Mesothelial cell of epicardium (in vitro differentiated cells): ENCODE results near the gene SAP30L. TPM values are rescaled to one million over a fixed set of nuclear protein-coding genes. Genes with fewer than 3 reads are reported as not detected.

Experiments
- DNase-seq, 2 experiments: peaks; one replicate each; pipeline ENCODE4 v3.0.0; 2021; ENCODE audit warnings: low spot score in 2 of 2; ENCODE audit not compliant: unreplicated experiment in 2 of 2
- H3K27ac Mint-ChIP-seq: 2 replicates; pipeline ENCODE4 v1.8.0; 2021; ENCODE audit warnings: mixed read lengths
- H3K27me3 Mint-ChIP-seq: 2 replicates; pipeline ENCODE4 v1.8.0; 2021; ENCODE audit warnings: low read depth, mixed read lengths
- H3K36me3 Mint-ChIP-seq: 2 replicates; pipeline ENCODE4 v1.8.0; 2021; ENCODE audit warnings: mixed read lengths
- H3K4me1 Mint-ChIP-seq: 2 replicates; pipeline ENCODE4 v1.8.0; 2021; ENCODE audit warnings: mixed read lengths
- H3K4me3 Mint-ChIP-seq: 2 replicates; pipeline ENCODE4 v1.8.0; 2021; ENCODE audit warnings: mild to moderate bottlenecking, moderate library complexity, mixed read lengths
- H3K9me3 Mint-ChIP-seq: 2 replicates; pipeline ENCODE4 v1.8.0; 2021; ENCODE audit warnings: mixed read lengths
- total RNA-seq: library from RNA; stranded (reverse); gene quantifications from 3 replicates; pipeline ENCODE4 v1.2.1, GENCODE V29; 2021
- TF ChIP-seq, protein P1 (sequence below): fragments of 200-600 bp; sonication (generic); IDR thresholded peaks from one replicate; pipeline ENCODE4 v1.5.0; 2021; ENCODE audit warnings: antibody characterized with exemption; ENCODE audit not compliant: unreplicated experiment

The SAP30L gene, protein sequence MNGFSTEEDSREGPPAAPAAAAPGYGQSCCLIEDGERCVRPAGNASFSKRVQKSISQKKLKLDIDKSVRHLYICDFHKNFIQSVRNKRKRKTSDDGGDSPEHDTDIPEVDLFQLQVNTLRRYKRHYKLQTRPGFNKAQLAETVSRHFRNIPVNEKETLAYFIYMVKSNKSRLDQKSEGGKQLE
- 32.9 to 36.2 TPM (median 34.8 TPM) in 3 replicates for total RNA-seq

GRCh38 chr5:154445422-154446194, at the start of gene SAP30L:
SAP30L (plus strand) TSS chr5:154445997; CDS start chr5:154446605, 608 bp downstream.
- peak; percentile 90 to 98 for DNase-seq
- no peaks in the 10 kb centered on the region for H3K27me3 Mint-ChIP-seq
- H3K4me1 Mint-ChIP-seq: peaks cover 31% of the 10 kb centered on the region
- H3K9me3 Mint-ChIP-seq: no peaks in the 10 kb centered on the region
- H3K36me3 Mint-ChIP-seq: peaks cover 19% of the 10 kb centered on the region
- H3K27ac Mint-ChIP-seq: peak within 1 kb of the TSS; percentile 95
- TF ChIP-seq, protein P1, sequence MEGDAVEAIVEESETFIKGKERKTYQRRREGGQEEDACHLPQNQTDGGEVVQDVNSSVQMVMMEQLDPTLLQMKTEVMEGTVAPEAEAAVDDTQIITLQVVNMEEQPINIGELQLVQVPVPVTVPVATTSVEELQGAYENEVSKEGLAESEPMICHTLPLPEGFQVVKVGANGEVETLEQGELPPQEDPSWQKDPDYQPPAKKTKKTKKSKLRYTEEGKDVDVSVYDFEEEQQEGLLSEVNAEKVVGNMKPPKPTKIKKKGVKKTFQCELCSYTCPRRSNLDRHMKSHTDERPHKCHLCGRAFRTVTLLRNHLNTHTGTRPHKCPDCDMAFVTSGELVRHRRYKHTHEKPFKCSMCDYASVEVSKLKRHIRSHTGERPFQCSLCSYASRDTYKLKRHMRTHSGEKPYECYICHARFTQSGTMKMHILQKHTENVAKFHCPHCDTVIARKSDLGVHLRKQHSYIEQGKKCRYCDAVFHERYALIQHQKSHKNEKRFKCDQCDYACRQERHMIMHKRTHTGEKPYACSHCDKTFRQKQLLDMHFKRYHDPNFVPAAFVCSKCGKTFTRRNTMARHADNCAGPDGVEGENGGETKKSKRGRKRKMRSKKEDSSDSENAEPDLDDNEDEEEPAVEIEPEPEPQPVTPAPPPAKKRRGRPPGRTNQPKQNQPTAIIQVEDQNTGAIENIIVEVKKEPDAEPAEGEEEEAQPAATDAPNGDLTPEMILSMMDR: no peak
- peak within 1 kb of the TSS; percentile 100 for H3K4me3 Mint-ChIP-seq

- Mint-ChIP-seq H3K27ac (no peak overlapping the region), H3K27me3 (peaks cover 20% of the 10 kb centered on the region), H3K4me3 (no peak overlapping the region), H3K4me1 (peaks cover 7% of the 10 kb centered on the region), H3K9me3 (no peaks in the 10 kb centered on the region), H3K36me3 (no peaks in the 10 kb centered on the region)
- no peak for DNase-seq
- TF ChIP-seq, protein P1: no peak
Observed at GRCh38 chr5:154396128-154396527, 49.7 kb upstream of the SAP30L start.

GRCh38 chr5:154397652-154398406, 48.0 kb upstream of the SAP30L start:
- TF ChIP-seq, protein P1: no peak
- Mint-ChIP-seq H3K27me3 (peaks cover 16% of the 10 kb centered on the region), H3K4me1 (peaks cover 4% of the 10 kb centered on the region), H3K27ac (no peak overlapping the region), H3K36me3 (no peaks in the 10 kb centered on the region), H3K4me3 (no peak overlapping the region), H3K9me3 (no peaks in the 10 kb centered on the region)
- DNase-seq: no peak

DNA sequence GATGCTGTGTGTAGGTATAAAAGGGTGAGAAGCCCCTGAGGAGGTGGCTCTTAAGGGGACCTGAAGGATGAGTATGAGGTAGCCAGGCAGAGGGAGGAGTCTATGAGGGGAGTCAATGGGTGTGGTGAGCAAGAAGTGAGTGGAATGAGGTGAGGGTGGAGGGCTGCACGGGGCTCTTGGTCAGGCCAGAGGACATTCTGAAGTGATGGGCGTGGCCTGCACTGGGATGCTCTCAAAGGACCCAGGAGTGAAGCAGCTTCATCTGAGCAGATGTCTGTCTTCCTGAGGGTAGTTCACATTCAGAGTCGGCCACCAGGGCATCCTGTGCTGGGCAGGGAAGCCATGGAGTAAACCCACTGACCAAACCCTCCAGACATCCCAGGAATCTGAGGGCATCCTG, 45.1 kb upstream of the SAP30L start:
- TF ChIP-seq, protein P1: no peak
- peaks cover 26% of the 10 kb centered on the region for H3K27me3 Mint-ChIP-seq
- no peak overlapping the region for H3K4me3 Mint-ChIP-seq
- H3K36me3 Mint-ChIP-seq: no peaks in the 10 kb centered on the region
- H3K27ac Mint-ChIP-seq: no peak overlapping the region
- DNase-seq: no peak
- H3K4me1 Mint-ChIP-seq: peaks cover 11% of the 10 kb centered on the region
- no peaks in the 10 kb centered on the region for H3K9me3 Mint-ChIP-seq

DNA sequence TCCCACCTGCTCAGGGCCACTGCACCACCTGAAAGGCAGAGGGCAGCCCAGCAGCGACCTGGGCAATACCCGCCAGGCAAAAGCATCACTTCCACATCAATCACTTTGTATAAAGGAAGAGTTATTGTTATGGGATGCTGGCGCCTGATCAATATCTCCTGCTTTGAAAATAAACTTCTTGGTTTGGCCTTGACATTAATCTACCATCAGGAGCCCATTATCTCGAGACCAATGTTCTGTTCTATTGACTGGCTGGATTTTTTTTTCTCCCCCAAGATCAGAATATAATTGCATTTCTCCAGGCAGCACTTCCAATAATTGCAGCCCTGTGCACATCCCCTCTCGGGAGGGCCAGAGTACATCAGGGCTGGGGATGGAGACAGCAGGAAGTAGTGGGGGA, 44.4 kb upstream of the SAP30L start:
- Mint-ChIP-seq H3K27ac (no peak overlapping the region), H3K4me3 (no peak overlapping the region), H3K36me3 (no peaks in the 10 kb centered on the region), H3K4me1 (peaks cover 11% of the 10 kb centered on the region), H3K9me3 (no peaks in the 10 kb centered on the region), H3K27me3 (peaks cover 27% of the 10 kb centered on the region)
- DNase-seq: no peak
- TF ChIP-seq, protein P1: no peak
